ENCODE data around the gene PCNX2. TPM values are rescaled to one million over a fixed set of nuclear protein-coding genes. Genes with fewer than 3 reads are reported as not detected.

Gene PCNX2
- total and polyA plus RNA-seq, 2 experiments from 2014 or later = 42.9 to 88.3 TPM

GRCh38 chr1:232980355-232980978 lies 315.1 kb downstream of the PCNX2 start:
- 0 out of 2 replicates have a peak, but pooled peaks cover 6% of the 10 kb centered on the region for H4K20me1 ChIP-seq (replicated peaks; ENCODE audit: insufficient read depth)
- no peak overlapping the region for H3K27ac Mint-ChIP-seq
- TF ChIP-seq ETS1 (IDR thresholded peaks at IDR 0.05) = no peak
- TF ChIP-seq JUNB (IDR thresholded peaks at IDR 0.05; ENCODE audit: unreplicated experiment) = no peak
- no peak for TF ChIP-seq REST (IDR thresholded peaks at IDR 0.05; ENCODE audit: unreplicated experiment)
- TF ChIP-seq CTCF (conservative IDR thresholded peaks at IDR 0.05; ENCODE audit: low read depth in 2 of 2) = peak in 1 of 2 experiments; percentile 64; a peak in 3 of 4 replicates
- TF ChIP-seq ZNF114 (CRISPR knock-in tag; IDR thresholded peaks at IDR 0.05) = no peak
- peak; percentile 40; the same call in 1 of the 2 replicates for TF ChIP-seq POLR2AphosphoS5 (IDR thresholded peaks at IDR 0.05; ENCODE audit: low read depth)
- TF ChIP-seq EZH2 (IDR thresholded peaks at IDR 0.05; ENCODE audit: low read depth, unreplicated experiment) = no peak
- no peak for TF ChIP-seq ZNF331 (CRISPR knock-in tag; IDR thresholded peaks at IDR 0.05; ENCODE audit: low read depth)
- no peaks in the 10 kb centered on the region for H3F3A ChIP-seq (replicated peaks; ENCODE audit: low read depth)
- H3K9me3 Mint-ChIP-seq = no peaks in the 10 kb centered on the region
- H3K4me3 Mint-ChIP-seq = no peak overlapping the region
- H3K36me3 ChIP-seq (ENCODE audit: insufficient read depth) = no peaks in the 10 kb centered on the region
- H3K36me3 Mint-ChIP-seq (ENCODE audit: low read depth) = peaks cover 30% of the 10 kb centered on the region
- peaks cover 10% of the 10 kb centered on the region for H3K4me1 Mint-ChIP-seq
- no peak overlapping the region for H3K4me2 ChIP-seq
- ATAC-seq (peak; percentile 81), DNase-seq (ENCODE audit: low spot score) (peak; percentile 60)
- H3K79me2 ChIP-seq (replicated peaks; ENCODE audit: insufficient read depth) = no peaks in the 10 kb centered on the region
- H3K27me3 ChIP-seq (ENCODE audit: insufficient read depth) = no peaks in the 10 kb centered on the region
- no peak overlapping the region for H3K4me3 ChIP-seq
- peaks cover 5% of the 10 kb centered on the region for H3K4me1 ChIP-seq (ENCODE audit: insufficient read depth)
- H3K9me2 ChIP-seq (ENCODE audit: insufficient read depth) = no peaks in the 10 kb centered on the region
- H3K27me3 Mint-ChIP-seq (ENCODE audit: insufficient read depth, low read depth, poor library complexity) = peaks cover 8% of the 10 kb centered on the region
- H3K27ac ChIP-seq (ENCODE audit: low read depth) = no peak overlapping the region
- no peak overlapping the region for H2AFZ ChIP-seq

GRCh38 chr1:232979558-232979957 lies 316.0 kb downstream of the PCNX2 start:
- DNase-seq (ENCODE audit: low spot score) (no peak), ATAC-seq (no peak)
- no peak overlapping the region for H3K4me2 ChIP-seq
- Mint-ChIP-seq H3K27me3 (ENCODE audit: insufficient read depth, low read depth, poor library complexity) (peaks cover 5% of the 10 kb centered on the region), H3K9me3 (no peaks in the 10 kb centered on the region), H3K27ac (no peak overlapping the region), H3K4me3 (no peak overlapping the region), H3K36me3 (ENCODE audit: low read depth) (peaks cover 30% of the 10 kb centered on the region), H3K4me1 (peaks cover 10% of the 10 kb centered on the region)
- H3F3A ChIP-seq (replicated peaks; ENCODE audit: low read depth) = no peaks in the 10 kb centered on the region
- H3K4me1 ChIP-seq (ENCODE audit: insufficient read depth) = peaks cover 5% of the 10 kb centered on the region
- H3K79me2 ChIP-seq (replicated peaks; ENCODE audit: insufficient read depth) = no peaks in the 10 kb centered on the region
- no peak overlapping the region for H2AFZ ChIP-seq
- H3K36me3 ChIP-seq (ENCODE audit: insufficient read depth) = no peaks in the 10 kb centered on the region
- H3K27ac ChIP-seq (ENCODE audit: low read depth) = no peak overlapping the region
- H4K20me1 ChIP-seq (replicated peaks; ENCODE audit: insufficient read depth) = 0 out of 2 replicates have a peak, but pooled peaks cover 6% of the 10 kb centered on the region
- no peak overlapping the region for H3K4me3 ChIP-seq
- H3K27me3 ChIP-seq (ENCODE audit: insufficient read depth) = no peaks in the 10 kb centered on the region
- H3K9me2 ChIP-seq (ENCODE audit: insufficient read depth) = no peaks in the 10 kb centered on the region
- TF ChIP-seq ZNF331 (CRISPR knock-in tag; IDR thresholded peaks at IDR 0.05; ENCODE audit: low read depth) = no peak
- TF ChIP-seq EZH2phosphoT487 (IDR thresholded peaks at IDR 0.05; ENCODE audit: unreplicated experiment) = no peak
- no peak for TF ChIP-seq JUNB (IDR thresholded peaks at IDR 0.05; ENCODE audit: unreplicated experiment)
- TF ChIP-seq POLR2AphosphoS5 (IDR thresholded peaks at IDR 0.05; ENCODE audit: low read depth) = no peak
- no peak for TF ChIP-seq ETS1 (IDR thresholded peaks at IDR 0.05)
- TF ChIP-seq EZH2 (IDR thresholded peaks at IDR 0.05; ENCODE audit: low read depth, unreplicated experiment) = no peak
- TF ChIP-seq CREB1 (CRISPR knock-in tag; IDR thresholded peaks at IDR 0.05; ENCODE audit: low read depth) = no peak
- TF ChIP-seq ZNF114 (CRISPR knock-in tag; IDR thresholded peaks at IDR 0.05) = no peak
- no peak for TF ChIP-seq NANOG (IDR thresholded peaks at IDR 0.05; ENCODE audit: borderline replicate concordance)
- TF ChIP-seq STAT1 (IDR thresholded peaks at IDR 0.05; ENCODE audit: unreplicated experiment) = no peak
